Body of pancreas (tissue), 4 donors: ENCODE results near the gene UBQLN4.

Experiments
- CTCF ChIP-seq, 7 experiments: fragments of 450-650 bp in 4 of 7; fragments of 200-600 bp in 3 of 7; sonication (generic) in 3 of 7; IDR thresholded peaks; one replicate each; pipeline ENCODE4 v1.5.1; 2016 to 2019; ENCODE audit warnings: antibody characterized with exemption in 7 of 7
- POLR2A ChIP-seq, 3 donors: fragments of 450-650 bp; IDR thresholded peaks; one replicate each; pipeline ENCODE4 v1.6.1; 2016; ENCODE audit warnings: antibody characterized with exemption in 3 of 3, mild to moderate bottlenecking in 2 of 3

GRCh38 chr1:155989242-155990004 lies 64.2 kb downstream of the UBQLN4 start:
- TF ChIP-seq POLR2A (IDR thresholded peaks at IDR 0.05), result no peak
- TF ChIP-seq CTCF (IDR thresholded peaks at IDR 0.05), result peak; percentile 90 to 97 (median 95)
